GM18511 (cell line): ENCODE measurements around the gene SPO11.
A peak's percentile ranks its signal among the peaks of the same experiment; 100 is the strongest.

Experiments
- ATAC-seq: cut with Tn5 transposase; IDR thresholded peaks from one replicate; pipeline ENCODE4 v1.9.1; 2021; ENCODE audit warnings: mild to moderate bottlenecking, moderate library complexity; ENCODE audit not compliant: unreplicated experiment

The SPO11 gene

DNA sequence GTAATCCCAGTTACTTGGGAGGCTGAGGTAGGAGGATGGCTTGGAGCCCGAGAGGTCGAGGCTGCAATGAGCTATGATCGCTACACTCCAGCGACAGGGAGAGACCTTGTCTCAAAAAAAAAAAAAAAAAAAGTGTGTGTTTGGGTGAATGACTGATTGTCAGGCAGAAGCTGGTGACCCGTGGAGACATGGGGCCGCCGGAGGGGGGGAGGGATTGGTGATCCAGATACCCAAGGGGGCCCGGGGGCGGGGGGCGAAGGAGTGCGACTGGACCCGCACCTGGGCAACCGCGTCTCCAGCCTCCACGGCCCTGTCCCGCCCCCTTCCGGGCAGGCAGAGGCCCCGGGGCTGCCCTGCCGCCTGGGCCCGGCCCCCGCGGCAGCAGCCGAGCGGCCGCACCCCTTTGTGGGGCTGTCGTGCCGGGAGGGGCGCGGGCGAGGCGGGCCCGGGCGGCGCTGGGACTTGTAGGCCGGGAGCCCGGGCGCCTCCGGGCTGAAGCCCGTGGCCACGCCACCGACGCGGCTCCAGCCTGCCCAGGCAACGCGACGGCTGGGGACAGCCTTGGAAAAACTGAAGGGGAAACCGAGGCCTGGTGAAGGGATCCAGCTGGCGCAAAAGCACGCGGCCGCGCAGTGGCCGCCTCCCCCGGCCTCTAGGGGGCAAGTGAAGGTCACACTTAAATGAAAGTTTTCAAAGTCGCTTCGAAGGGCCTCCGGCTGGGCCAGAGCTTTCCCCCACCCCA is 59.5 kb downstream of the SPO11 start:
- ATAC-seq: peak; percentile 37

DNA sequence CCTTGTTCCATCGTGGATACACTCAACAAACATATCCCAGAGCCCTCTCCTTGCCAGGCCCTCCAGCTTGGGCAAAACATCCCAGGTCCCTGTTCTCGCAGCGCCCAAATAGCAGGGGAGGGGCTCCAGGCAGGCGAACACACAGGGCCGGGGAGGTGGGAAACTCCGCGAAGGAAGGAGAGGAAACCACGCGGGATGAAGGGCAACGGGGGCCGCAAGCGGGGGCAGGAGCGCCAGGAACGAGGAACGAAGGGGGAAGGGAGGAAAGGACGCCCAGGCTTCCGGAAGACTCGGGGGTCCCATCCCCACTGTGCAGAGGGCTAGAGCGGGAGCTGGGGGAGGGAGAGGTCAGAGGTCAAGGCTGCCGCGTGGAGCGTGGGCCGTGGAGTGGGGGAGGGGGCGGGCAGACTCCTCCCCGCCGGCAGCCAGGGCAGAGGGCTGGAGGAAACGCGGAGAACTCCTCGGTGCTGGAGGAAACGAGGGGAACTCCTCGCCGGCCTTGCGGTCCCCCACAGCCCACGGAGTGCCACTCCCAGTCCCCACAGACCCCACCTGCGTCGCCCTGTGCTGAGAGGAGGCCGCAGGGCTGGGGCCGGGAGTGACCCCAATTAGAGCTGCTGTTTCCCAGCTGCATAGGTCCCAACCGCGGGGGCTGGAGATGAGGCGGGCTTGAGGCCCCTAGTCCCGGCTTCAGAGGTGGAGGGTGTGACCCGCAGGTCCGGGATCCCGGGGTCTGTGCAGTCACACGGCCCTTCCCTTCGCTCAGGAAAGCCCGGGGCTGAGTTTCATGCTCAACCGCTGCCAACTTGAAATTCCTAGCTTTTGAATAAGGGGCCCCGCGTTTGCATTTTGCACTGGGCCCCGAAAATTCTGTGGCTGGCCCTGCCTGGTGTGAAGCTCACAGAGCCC is 60.3 kb downstream of the SPO11 start:
- no peak for ATAC-seq

DNA sequence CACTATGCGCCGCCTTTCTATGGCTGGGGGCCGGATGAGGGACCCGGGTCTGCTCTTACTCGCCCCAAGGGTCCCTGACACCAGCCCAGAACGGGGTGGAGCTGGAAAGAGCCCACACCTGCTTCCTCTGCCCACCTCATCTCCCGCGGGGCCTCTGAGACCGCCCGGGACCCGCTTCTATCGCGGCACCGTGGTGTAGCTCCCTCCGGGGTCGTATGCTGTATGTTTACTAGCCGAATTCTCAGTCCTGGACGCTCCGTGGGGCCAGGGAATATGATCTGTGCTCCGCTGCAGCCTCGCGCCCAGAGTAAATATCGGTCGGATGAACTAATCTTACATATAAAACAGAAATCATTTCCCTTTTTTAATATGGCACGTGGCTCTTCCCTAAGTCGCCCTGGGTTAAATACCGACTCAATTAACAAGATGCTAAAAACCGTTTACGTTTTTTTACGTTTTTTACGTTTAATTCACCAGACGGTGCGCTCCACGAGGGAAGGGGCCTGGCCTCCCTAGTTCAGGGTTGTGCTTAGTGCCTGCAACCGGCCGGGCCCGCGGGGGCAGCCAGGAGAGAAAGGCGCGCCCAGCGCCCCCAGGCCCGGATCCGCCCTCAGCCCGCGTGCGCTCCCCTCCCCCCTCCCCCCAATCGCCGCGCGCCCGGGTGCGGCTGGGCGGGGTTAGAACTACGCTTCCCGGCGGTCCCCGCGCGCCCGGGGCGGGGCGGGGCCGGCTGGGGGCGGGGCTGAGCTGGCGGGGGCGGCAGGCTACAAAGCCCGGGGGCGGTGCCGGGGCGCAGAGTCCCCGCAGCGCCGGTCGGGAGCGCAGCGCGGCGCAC is 61.2 kb downstream of the SPO11 start, which contains the start of gene RBM38:
Gene RBM38 (plus strand): TSS at position 793 of the 835 bp plus-strand sequence. CDS start 186 bp downstream, outside the sequence.
- ATAC-seq: peak; percentile 55

DNA sequence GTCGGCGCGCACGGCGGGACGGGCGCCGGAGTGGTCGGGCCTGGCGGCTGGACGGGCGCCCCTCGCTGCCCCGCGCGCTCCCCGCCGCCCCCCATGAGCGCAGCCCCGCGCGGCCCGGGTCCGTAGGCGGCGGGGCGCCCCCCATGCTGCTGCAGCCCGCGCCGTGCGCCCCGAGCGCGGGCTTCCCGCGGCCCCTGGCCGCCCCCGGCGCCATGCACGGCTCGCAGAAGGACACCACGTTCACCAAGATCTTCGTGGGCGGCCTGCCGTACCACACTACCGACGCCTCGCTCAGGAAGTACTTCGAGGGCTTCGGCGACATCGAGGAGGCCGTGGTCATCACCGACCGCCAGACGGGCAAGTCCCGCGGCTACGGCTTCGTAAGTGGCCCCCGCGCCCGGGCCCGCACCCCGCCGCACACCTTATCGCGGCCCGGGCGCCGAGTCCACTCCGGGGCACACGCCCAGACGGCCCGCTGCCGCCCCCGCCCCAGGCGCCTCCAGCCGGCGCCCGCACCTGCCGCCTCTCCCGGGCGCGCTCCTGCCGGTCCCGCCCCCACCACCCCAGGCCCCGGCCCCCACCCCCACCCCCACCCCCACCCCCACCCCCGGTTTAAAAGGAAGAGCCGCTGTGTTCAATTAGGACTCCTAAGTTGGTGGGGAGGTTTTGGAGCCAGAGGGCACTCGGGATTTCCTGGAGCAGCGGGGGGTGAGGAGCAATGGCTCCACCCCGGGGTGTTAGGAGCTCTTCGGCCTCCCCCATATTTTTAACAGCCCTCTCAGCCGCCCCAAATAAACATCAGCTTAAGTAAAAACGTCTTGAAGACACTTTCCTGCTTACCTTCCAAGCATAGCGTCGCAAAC is 62.1 kb downstream of the SPO11 start:
- ATAC-seq: peak; percentile 5

DNA sequence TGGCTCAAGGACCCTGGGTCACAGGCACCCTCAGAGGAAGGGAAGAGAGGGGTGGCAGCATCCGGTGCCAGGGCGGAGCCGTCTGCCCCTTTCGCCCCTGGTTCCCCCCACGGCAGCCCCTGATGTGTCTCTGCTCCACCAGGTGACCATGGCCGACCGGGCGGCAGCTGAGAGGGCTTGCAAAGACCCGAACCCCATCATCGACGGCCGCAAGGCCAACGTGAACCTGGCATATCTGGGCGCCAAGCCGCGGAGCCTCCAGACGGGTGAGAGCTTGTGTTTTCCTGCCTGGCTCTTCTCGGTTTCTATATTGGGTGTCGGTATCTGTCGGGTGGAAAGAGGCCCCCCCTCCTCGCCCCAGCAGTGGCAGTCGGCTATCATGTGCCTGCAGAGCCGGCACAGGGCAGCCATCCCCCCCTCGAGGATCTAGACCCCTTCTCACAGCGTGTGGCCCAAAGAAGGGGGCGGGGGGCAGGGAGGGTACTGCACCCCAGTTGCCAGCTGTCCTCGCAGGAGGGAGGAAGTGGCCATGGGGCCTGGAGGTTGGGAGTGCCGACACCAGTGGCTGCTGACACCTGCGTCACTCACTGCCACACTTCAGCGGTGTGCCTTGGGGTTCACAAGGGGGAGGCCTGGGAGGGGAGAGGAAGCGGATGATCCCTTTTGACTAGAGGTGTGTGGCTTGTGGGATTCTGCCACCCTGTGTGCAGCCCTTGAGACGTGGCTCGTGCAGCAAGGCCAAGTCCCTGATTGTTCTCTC is 63.1 kb downstream of the SPO11 start:
- ATAC-seq: peak; percentile 27
